HG02943 (cell line): ENCODE measurements around the gene GNMT.
"Not testable (repeated sequence)": the region's sequence is repeated elsewhere in the genome, so short reads cannot be mapped to it uniquely, and the experiment has no call there.

ENCODE experiments used
- ATAC-seq: cut with Tn5 transposase; IDR thresholded peaks from one replicate; pipeline ENCODE4 v1.9.1; 2021; ENCODE audit warnings: mild to moderate bottlenecking, low read depth, moderate library complexity; ENCODE audit not compliant: unreplicated experiment

Gene GNMT

DNA sequence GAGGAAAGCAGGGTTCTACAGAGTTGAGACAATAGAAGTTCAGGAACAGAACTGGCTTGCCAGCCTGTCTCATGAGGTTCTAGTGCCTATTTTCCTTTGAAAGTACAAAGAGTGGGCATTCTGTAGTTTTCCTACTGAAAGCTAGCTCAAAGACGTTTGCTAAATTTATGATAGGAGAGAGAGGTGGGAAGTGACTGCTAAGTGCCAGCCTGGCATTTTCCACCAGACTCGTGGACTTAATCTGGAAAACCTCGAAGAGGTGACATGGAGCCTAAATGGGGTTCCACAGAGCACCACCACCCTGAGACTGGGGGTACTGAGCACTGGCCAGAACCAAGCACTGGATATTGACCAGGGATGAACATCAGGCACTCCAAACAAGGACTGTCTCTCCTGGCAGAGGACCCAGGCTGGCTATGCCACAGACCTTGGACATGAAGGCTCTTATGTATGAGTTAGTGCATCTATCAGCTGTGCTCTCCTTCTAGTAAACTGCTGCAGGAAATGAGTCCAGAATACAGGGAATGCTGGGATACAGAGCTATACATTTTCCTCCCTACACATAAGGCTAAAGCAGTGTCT, 11.3 kb downstream of the GNMT start:
- ATAC-seq: no peak

DNA sequence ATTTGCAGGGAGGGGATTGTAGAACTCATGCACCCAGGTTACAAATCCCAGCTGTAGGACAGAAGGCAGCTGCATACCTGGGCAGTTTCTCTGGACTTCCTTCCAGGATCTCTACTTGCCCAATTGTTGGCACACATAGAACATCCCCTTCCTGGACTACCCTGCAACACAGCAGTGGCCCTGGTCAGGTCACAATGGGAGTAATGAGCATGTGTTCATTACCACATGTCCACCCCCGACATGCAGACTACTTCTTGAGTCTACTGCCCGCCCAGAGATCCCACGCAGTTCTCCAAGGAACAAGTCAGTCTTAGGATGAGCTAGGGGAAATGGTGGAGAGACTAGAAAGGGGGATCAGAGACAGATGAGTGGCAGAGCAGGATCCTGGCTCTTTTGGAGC, 13.4 kb downstream of the GNMT start:
- no peak for ATAC-seq

DNA sequence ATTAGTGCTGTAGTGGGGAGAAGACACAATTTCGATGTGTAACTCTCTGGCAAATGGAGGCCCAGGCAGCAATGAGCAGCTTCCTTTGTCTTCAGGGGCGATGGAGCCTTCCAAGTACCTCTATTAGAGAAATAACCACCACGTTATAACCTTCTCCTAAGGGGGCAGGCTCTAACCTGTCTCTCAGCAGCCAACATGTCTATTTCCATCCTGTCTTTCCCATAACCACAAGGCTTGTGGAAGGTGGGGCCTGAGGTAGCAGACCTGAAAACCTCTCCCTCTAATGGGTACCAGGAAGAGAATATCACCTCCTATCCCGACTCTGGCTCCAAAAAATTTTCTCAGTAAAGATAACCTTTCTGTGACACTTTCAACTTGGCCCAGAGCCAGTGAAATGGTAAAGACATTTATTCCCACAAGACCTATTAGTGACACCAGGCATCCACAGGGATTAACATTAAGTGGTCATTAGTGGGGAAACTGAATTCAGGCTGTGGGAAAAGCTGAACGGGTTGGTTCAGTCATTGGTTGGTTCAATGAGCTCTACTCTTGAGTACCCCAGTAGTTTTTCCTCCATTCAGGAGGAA, 14.5 kb downstream of the GNMT start:
- no peak for ATAC-seq

DNA sequence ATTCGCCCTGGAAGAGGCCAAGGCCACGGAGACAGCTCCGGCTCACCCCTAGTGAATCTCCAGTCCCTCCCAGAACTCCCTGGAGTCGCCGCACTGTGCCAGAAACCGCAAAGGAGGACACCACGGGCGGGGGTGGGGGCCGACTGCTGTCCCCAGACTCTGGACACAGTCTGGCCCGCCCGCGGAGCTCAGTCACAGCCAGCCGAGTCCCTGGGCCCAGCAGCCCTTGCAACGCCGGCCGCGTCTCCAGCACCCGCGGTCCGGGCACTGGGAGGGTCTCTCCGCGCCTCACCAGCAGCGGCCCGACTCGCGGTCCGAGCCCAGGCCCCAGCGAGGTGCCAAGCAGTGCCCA, 17.9 kb downstream of the GNMT start:
- ATAC-seq: no peak

DNA sequence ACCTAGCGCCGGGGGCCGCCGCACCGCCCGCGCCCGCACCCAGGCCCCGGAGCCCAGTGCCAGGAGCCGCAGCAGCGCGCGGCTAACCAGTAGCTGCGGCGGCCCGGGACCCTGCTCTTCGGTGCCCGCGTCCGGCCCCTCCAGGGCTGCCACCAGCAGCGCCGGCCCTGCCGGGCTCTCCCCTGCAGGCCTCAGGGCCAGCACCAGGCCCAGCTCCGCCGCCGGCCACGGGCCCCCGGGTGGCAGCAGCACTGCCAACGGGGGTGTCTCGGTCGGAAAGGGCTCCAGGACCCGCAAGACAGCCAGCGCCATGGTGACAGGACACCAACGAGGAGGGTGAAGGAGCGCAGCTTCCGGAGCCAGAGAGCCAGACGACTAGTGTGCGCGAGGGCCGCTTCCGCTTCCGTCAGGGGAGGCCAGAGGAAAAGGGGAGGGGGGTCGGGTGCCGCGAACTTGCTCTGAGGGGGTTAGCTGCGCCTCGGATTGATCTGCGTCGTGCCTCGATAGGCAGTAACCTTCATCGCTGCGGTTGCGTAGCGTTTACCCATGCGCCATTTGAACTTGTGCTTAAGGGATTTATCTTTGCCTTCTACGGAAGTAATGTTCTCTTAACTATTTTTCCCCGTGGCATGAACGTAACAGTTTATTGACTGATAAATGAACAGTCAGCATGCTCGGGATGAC, 18.4 kb downstream of the GNMT start, which contains the start of gene PEX6:
Gene PEX6 (minus strand): TSS at position 343 of the 684 bp plus-strand sequence. CDS start 31 bp downstream, at position 312.
- peak; percentile 91 for ATAC-seq

DNA sequence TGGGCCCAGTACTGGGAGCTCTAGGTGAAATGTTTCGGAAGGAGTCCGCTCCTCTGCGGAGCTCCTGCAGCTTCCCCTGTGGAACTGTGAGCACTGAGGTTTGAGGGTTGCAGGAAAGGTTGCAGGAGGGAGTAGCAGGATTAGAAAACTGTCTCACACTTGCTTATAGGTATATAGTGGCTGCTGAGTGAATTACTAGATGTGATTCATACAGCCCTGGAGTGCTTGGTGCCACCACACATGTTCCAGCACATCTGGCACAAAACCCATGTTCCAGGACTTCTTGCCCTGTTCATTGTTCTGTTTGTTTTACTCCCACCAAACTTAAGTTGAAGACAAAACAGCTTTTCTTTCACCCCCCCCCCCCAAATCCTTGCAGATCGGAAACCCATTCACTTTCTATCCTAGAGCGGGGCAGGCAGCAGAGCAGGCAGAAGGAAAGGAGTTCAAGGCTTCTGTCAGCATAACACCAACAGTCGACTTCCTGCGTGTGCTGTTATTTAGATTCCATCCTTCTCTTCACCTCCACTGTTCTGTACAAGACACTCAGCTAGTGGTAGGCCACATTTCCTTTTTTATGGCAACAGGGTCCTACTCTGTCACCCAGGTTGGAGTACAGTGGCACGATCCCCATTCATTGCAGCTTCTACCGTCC, 19.1 kb downstream of the GNMT start:
- no peak for ATAC-seq

DNA sequence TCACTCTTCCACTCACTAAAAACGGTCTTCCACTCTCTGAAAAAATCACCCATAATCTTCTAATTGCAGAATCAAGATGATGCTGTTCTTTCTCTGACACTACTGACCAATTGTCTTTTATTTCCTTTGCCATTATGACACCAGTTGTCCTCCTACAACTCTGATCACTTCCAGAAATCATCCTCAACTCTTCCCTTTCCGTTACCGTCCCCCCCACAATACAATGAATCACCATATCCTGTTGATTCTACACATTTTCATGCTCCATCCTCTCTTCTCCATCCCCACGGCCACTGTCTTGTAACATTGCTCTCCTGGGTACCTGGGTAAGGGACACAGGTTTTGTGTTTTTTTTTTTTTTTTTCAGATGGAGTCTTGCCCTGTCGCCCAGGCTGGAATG, 21.3 kb downstream of the GNMT start:
- ATAC-seq: no peak

DNA sequence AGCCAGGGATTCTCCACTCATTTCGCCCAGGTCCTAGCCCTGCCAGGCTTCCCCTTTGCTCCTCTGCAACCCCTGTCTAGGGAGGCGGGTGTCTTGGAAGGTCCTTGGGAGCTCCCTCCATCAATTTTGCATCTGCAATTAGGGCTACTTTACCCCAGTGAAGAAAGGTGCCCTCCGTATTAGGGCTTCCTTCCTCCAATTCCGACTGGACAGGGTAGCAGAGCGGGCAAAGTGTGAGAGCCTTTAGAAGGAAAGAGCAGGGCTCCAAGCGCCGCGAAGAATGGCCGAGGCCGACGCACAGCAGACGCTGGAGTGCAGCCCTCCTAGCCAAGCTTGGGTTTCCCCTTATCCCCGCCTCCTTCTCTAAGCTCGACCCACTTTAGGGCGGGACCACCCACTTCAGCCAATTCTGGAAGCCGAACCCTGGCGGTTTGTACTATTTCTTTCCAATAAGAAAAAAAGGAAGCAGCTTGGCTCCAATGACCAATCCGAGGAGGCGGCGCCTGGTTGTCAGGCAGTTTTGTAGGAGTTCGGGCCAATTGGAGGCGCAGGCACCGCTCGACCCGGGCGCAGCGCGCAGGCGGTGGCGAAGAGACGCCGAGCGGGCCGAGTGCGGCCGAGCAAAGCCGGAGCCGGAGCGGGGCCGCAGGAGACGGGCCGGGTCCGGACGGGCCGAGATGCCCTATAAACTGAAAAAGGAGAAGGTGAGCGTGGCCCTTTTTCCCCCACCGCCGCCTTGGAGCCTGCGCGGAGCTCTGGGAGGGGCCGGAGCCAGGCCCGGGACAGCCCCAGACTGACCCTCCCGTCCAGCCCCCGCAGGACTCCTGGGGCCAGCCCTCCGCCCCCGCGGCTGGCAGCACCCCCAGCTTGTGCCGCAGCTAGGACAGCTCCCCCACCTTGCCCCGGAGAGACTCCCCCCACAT, 23.7 kb downstream of the GNMT start, which contains the start of gene PPP2R5D:
Gene PPP2R5D (plus strand): TSS at position 570 of the 923 bp plus-strand sequence. CDS start 108 bp downstream, at position 678.
- ATAC-seq: peak; percentile 91

DNA sequence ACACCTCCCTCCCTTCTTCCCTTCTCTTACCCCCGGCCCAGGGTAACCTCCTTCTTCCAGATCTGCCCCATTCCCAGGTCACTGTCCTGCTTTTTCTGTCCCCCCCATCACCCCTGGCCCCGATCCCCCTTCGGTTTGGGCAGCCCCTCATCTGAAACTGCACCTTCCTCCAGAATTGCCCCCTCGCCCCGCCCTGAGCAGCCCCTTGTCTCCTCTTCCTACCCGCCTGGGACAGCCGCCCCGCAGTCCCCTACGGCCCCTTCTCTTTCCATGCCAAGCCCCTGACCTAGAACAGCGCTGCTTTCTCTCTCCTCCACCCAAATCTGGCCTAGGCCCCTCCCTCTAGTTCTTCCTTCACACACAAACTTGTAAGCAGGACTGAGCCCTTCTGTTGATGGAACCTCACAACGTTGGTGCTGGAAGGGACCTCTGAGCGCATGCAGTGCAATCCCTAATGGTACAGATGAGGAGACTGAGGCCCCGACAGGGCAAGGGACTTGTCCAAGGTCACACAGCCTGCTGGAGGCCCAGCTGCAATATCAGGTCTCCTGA, 24.4 kb downstream of the GNMT start:
- no peak for ATAC-seq

DNA sequence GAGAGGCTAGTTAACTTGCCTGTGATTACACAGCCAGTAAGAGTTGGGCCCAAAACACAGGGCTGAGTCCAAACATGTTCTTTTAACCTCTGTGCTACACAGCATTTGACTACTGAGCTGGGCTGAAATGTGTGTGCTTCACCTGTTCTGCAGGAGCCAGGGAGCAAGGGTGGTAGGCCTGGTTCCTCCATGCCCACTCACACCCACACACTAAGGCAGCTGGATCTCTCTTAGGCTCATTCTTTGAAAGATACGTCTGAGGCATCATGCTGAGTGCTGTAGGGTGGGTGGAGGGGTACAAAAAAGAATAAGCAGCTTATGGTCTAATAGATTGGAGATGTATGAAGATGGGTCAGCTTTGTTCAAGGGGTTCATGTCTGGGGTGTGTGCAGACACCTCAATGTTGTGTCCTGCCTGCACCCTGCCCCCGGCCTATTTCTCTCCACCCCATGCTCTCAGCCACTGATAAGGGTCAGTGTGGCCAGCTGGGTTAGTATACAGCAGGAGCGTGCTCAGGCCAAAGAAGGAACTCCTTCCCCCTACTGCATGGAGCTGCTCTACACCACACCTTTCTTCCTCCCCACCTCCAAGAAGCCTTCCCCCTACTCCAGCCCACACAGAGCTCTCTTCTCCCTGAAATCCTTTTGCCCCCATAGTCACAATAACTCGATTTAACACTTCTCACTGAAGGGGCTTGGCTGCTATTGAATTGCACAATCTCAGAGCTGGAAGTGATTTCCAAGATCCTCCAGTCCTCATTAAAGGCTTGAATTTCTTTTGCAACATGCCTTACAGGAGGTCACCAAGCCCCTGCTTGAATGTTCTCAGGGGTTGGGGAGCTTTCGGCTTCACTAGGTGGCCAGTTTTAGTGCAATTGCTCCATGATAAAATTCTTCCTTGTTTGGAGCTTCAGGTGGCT, 27.2 kb downstream of the GNMT start:
- ATAC-seq: no peak

DNA sequence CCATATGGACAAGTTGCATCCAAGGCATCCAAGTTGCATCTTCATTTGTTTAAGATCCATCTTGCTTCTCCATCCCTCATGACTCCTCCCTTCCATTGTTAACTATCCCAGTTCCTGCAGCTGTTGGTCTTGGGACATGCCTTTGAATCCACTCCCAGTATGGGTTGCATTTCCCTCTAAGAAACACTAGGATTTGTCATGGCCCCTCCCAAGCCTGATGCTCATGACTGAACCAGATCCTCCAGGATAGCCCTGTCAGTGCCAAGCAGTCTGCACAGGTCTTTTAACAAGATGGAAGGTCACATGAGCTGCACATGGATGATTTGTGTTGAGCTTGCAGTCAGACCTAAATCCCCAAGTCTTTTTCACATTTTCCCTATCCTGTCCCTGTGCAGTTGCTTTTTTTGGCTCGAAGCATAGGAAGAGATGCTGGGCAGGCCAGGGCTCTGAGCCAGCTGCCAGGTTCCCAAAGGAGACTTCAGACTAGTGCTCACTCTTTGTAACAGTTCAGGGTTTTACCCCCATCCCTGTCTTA, 28.0 kb downstream of the GNMT start:
- ATAC-seq: no peak

DNA sequence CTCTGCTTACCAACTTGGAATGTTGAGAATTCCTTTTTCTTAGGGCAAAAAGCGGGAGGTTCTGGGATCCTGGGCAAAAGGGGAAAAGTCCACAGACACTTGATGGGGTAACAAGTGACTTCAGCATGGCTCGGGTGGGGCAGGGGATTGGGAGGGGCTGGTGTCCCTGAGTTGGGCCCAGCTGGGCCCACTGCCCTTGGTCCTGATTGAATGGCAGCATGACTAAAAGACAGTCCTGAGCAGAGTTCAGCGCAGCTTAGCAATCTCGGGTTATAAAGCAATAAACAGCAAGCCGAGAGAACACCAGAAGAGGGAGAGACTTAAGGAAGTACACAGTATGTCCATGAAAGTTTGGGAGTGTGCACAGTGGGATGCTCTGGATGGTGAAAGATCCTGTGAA, 29.4 kb downstream of the GNMT start:
- no peak for ATAC-seq

DNA sequence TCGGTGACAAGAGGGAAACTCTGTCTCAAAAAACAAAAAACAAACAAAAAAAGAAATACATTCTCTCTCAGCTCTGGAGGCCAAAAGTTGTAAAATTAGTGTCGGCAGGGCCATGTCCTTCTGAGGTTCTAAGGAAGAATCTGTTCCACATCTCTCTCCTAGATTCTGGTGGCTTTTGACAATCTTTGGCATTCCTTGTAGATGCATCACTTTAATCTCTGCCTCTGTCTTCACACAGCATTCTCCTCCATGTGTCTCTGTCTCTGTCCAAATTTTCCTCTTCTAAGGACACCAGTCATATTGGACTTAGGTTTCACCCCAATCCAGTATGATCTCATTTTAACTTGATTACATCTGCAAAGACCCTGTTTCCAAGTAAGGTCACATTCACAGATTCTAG, 32.9 kb downstream of the GNMT start:
- no peak for ATAC-seq

DNA sequence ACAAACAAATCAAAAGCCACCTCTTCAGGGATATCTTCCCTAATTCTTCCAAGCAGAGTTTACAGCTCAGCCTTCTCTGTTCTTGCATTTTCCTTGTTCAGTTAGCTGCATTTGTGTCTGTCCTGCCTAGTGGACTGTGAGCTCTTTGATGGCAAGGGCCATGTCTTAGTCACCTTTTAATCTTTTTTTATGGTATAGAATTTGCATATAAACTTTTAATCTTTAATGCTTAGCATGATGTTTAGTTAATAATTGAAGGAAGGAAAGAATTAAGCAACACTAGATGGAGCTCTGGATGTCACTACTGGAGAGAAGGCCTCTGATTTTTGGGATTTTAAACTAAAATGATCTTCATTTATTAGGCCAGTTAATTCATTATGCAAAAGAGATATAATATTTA, 36.0 kb downstream of the GNMT start:
- no peak for ATAC-seq

DNA sequence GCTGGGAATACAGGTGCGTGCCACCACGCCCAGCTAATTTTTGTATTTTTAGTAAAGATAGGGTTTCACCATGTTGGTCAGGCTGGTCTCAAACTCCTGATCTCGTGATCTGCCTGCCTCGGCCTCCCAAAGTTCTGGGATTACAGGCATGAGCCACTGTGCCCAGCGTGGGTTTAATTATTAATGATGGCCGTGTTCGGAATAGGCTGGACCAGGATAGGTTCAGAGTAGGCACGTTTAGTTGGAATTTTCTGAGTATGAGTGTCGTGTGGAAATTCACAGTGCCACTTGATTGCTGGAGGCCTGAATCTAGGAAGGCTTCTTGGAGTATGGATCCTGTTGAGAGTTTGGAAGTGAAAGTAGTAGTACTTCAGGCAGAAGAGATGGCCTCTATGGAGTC, 37.7 kb downstream of the GNMT start:
- not testable (repeated sequence) for ATAC-seq

DNA sequence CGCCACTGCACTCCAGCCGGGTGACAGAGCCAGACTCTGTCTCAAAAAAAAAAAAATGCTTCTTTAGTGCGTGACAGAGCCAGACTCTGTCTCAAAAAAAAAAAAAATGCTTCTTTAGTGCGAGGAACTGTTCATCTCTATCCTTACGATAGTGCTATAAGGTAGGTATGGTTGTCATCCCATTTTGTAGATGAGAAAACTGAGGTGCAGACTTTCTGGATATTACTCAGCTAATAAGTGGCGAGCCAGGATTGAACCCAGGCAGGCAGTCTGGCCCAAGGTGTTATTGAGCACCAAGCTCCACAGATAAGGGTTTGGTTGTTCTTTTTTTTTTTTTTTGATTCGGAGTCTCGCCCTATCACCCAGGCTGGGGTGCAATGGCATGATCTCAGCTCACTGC, 41.3 kb downstream of the GNMT start:
- no peak for ATAC-seq

DNA sequence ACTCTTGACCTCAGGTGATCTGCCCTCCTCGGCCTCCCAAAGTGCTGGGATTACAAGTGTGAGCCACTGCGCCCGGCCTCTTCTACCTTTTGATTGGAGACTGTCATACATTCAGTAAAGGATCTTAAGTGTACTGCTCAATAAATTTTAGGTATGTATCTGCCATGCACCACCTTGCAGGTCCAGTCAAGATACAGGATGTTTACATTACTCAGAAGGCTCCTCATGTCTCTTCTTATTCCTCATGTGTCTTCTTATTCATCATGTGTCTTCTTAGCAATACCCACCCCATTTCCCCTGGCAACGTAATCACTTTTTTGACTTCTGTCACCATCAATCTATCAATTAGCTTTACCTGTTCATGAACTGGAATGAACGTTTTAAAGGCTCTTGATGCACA, 45.3 kb downstream of the GNMT start:
- ATAC-seq: no peak

DNA sequence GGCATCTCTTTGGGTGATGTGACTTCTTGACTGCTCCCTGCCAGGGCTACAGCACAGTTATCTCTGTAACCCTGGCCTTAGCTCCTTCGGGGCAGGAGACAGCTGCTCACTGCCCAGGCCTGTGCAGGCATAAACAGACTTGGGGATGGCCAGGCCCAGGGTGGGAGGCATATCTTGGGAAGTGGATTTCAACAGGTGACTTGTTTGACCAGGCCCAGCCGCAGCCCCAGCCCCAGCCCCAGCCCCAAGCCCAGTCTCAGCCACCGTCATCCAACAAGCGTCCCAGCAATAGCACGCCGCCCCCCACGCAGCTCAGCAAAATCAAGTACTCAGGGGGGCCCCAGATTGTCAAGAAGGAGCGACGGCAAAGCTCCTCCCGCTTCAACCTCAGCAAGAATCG, 45.7 kb downstream of the GNMT start:
- ATAC-seq: no peak

DNA sequence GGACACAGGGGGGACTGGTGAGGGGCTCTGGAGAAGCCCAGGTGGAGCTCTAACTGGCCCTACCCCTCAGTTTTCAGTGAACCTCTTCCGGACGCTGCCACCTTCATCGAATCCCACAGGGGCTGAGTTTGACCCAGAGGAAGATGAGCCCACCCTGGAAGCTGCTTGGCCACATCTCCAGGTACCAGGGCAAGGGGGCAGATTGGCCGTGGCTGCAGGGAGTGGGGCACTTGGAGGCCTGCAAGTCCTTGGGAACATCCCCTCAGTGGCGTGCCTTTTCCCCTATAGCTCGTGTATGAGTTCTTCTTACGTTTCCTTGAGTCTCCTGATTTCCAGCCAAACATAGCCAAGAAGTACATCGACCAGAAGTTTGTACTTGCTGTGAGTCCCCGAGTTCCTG, 46.6 kb downstream of the GNMT start:
- ATAC-seq: no peak
